GM18873 (cell line): Measurements from ENCODE around the gene AGRN.
"Not testable (repeated sequence)": the region's sequence is repeated elsewhere in the genome, so short reads cannot be mapped to it uniquely, and the experiment has no call there.

Experiments
- ATAC-seq: cut with Tn5 transposase; IDR thresholded peaks from one replicate; pipeline ENCODE4 v1.9.1; 2021; ENCODE audit warnings: mild to moderate bottlenecking, moderate library complexity, moderate number of reproducible peaks; ENCODE audit not compliant: unreplicated experiment, low FRiP score

The AGRN gene

DNA sequence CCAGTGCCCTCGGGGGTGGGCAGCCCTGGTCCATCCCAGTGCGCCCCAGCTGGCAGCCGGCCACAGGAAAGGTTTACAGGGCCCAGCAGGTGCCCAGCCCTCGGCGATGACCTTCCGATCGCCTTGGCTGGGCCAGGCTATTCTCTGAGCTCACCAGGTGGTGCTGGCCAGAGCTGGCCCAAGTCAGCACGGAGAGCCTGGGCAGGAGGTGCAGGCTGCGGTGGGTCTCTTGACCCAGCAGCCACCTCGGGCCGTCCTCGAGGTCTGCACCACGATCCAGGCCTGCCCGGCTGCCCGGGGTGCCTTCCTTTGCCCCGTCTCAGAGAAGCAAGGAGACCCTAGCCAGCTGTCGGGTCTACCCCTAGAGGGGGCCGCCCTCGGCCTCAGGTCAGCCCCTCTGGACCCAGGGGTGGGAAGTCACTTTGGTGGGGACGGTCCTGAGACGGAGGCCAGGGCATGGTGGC lies 38.4 kb upstream of the AGRN start:
- ATAC-seq = no peak

DNA sequence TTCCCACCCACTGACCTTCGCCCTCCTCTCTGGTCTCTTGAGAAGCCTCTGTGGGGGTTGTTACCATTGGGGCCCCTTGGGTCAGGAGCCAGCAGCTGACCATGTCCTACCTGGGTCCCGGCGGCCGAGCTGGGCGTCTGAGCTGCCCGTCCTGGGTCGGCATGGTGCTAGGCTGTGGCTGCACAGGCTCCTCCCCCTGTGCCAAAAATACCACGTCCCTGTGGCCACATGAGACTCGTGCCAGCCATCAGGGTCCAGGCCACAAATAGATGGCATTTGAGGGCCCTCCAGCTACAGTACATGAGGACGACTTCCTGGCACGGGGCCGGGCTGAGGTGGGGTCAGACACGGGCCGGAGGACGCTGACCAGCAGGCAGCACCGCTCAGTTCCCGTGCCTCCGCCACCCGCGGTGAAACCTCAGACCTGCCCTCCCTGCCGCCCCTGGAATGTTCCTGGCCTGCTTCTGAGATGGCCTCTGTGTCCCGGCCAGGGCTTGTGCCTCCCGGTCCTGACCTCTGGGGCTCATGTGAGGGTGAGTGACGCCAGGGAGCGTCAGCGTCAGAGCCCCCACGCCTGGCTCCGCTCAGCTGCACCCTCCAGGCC lies 37.9 kb upstream of the AGRN start, which contains the start of gene PERM1:
PERM1 (minus strand) TSS at position 139 of the 604 bp plus-strand sequence. CDS start 1,064 bp downstream, outside the sequence.
- no peak for ATAC-seq

DNA sequence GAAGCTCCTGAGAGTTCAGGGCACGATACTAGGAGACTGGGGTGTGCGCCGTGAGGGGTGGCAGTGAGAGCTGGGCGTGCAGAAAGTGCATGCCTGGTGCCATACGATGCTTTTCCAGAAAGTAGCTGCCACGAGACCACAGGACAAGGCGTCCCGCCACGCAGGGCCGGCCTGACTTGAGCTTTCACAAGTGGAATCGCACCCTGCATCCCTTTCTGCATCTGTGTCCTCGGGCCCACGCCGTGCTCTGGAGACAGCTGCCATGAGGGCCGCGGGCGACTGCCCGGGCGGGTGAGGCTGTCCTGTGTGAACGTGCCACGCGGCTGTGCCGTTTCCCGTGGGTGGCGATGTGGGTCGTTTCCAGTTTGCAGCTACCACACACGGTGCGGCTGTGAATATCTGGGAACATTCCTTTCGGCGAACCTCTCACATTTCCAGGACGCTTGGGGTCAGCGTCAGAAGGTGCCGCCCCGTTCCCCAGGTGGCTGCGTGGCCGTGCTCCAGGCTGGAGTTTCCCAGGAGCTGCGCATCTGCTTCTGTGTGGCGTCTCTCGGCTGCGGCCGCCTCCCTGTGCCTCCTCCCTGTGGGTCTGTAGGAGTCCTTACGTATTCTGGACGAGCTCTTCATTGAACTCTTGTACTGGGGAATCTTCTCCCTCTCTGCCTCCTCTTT lies 37.0 kb upstream of the AGRN start:
- no peak for ATAC-seq

DNA sequence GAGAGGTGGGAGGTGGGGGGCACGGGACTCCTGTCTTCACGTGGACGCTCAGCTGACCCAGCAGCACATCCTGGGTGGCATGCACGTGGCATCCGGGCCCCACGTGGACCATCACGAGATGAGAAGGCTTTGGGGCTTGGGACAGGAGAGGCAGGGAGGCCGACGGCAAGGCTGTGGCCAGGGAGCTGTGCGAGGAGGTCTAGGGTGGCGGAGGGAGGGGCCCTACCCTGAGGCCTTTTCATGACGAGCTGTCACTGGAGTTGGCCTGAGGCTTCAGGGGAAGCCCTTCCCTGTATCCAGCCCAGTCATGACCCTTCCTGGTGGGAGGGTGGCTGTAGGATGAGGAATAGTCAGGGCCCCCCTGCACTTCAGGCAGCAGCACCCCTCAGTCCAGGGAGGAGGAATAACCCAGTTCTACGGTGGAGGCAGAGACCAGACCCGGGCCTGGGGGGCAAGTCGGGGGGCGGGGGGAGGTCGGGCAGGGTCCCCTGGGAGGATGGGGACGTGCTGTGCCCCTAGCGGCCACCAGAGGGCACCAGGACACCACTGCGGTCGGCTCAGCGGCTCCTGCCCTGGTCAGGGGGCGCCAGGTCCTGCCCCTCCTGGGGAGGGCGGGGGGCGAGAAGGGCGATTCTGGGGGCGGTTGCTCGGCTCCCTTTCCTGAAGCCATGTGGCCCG lies 36.0 kb upstream of the AGRN start:
- no peak for ATAC-seq

DNA sequence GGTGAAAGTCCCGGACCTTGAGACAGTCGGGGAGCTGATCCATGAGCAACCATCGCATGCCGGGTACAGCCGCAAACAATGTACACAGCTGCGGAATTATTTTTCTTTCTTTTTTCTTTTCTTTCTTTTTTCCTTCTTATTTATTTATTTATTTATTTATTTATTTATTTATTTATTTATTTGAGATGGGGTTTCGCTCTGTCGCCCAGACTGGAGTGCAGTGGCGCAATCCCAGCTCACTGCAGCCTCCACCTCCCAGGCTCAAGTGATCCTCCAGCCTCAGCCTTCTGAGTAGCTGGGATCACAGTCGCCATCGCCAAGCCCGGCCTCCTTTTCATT lies 35.5 kb upstream of the AGRN start:
- ATAC-seq = no peak

DNA sequence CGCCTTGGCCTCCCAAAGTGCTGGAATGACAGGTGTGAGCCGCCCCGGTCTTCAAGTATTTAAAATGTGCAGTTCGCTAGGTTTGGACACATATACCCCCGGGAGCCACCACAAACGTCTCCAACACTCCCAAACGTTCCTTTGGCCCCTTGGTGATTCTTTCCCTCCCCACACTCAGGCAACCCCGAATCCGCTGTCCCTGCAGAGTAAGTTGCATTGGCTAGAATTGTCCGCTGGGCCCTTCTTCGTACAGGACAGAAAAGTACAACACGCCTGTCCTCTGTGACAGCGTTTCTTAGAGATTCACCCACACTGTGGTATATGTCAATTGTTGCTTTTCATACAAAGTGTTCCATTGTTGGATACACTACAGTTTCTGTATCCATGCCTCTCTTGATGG lies 34.8 kb upstream of the AGRN start:
- no peak for ATAC-seq

DNA sequence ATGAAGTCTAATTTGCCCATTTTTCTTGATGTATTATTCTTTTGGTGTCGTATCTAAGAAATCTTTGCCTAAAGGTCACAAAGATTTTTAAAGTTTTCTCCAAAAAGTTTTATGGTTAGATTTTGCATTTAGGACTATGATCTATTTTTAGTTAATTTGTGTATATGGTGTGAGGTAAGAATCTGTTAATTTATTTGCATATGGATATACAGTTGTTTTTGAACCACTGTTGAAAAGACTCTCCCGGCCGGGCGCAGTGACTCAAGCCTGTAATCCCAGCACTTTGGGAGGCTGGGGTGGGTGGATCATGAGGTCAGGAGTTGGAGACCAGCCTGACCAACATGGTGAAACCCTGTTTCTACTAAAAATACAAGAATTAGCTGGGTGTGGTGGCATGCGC lies 31.9 kb upstream of the AGRN start:
- ATAC-seq = not testable (repeated sequence)

DNA sequence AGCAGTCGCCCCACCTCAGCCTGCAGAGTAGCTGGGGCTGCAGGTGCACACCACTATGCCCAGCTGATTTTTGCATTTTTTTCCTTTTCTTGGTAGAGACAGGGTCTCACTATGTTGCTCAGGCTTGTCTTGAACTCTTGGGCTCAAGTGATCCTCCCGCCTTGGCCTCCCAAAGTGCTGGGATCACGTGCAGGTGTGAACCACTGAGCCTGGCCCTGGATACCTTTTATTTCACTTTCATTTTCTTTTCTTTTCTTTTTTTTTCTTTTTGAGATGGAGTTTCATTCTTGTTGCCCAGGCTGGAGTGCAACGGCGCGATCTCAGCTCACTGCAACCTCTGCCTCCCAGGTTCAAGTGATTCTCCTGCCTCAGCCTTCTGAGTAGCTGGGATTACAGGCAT lies 28.6 kb upstream of the AGRN start:
- ATAC-seq = not testable (repeated sequence)

DNA sequence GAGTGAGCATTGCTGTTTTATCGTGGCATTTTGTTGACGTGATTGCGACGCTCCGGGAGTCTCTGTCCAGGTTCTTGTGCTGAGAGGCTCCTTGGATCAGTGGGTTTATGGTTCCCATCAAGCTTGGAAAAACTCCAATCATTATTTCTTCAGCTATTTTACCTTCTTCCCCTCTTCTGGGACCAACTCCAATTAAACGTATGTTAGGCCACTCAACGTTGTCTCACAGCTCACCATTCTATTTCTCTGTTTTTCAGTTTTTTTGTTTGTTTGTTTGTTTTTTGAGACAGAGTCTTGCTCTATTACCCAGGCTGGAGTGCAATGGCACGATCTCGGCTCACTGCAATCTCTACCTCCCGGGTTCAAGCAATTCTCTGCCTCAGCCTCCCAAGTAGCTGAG lies 28.0 kb upstream of the AGRN start:
- ATAC-seq = no peak

DNA sequence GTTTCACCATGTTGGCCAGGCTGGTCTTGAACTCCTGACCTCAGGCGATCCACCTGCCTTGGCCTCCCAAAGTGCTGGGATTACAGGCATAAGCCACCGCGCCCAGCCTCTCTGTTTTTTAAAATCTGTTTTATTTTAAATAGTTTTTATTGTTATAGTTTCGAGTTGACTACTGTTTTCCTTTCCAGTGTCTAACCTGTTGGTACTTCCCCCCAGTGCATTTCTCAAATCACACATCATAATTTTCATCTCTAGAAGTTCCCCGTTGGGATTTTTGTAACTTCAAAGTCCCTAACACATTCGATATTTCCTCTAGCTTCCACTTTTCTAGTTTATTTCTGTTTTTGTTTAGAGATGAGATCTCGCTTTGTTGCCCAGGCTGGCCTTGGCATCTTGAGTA lies 27.6 kb upstream of the AGRN start:
- ATAC-seq = no peak

DNA sequence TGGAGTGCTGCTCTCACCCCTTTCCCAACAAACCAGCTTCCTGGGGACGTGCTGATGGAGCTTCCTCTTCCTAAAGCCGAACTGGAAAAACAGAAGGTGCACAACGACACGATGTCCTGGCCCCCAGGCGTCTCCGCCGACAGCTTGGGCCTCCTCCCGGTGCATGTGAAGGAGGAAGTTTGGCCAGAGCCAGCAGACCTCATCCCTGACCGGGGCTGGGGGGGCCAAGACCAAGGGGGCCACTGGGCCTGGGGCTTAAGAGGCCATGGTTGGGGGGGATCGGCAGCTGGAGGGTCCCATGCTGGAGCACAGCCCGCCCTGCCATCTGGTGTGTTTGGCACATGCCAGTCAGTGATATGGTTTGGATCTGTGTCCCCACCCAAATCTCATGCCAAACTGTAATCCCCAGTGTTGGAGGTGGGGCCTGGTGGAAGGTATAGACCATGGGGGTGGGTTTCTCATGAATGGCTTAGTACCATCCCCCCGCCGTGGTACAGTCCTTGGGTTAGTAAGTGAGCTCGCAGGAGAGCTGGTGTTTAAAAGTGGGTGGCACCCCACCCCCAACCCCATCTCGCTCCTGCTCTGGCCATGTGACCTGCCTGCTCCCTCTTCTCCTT lies 26.4 kb upstream of the AGRN start:
- ATAC-seq = no peak

DNA sequence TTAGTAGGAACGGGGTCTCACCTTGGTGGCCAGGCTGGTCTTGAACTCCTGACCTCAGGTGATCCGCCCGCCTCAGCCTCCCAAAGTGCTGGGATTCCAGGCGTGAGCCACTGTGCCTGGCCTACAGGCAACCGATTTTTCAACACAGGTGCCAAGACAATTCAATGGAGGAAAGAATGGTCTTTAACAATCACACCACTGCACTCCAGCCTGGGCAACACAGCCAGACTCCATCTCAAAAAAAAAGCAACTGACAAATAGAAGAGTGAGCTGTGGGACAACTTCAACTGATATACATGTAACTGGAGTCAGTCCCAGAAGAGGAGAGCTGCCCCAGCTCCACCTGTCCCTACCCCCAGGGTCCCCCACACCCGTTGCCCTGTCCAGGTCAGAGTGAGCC lies 25.4 kb upstream of the AGRN start:
- not testable (repeated sequence) for ATAC-seq

DNA sequence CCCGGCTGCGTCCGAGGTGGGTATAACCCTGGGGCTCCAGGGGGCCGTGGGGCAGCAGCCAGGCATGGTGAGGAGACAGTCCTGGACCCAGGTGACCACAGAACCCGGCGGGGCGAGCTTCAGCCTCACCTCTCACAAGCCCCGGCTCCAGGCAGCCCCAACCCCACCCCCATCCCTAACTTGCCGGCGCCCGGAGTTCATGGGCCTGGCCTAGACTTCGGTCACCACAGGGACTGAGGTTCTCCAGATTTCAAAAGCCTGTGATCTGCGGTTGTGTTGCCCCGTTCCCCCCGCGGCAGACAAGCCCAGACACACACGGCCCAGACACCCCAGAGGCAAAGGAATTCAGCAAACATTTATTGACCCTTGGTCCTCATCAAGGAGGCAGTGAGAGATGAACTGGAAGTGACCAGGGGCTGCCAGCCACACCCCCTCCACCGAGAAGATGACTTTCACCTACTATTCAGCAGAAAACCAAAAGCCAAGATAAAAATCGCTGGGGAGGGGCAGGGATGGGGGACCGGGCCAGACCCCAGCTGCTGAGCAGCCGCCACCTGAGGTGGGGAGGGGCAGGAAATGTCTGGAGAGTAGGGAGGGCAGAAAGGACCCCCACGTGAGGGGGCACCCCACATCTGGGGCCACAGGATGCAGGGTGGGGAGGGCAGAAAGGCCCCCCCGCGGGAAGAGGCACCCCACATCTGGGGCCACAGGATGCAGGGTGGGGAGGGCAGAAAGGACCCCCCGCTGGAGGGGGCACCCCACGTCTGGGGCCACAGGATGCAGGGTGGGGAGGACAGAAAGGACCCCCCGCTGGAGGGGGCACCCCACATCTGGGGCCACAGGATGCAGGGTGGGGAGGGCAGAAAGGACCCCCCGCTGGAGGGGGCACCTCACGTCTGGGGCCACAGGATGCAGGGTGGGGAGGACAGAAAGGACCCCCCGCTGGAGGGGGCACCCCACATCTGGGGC lies 24.0 kb upstream of the AGRN start:
- no peak for ATAC-seq

DNA sequence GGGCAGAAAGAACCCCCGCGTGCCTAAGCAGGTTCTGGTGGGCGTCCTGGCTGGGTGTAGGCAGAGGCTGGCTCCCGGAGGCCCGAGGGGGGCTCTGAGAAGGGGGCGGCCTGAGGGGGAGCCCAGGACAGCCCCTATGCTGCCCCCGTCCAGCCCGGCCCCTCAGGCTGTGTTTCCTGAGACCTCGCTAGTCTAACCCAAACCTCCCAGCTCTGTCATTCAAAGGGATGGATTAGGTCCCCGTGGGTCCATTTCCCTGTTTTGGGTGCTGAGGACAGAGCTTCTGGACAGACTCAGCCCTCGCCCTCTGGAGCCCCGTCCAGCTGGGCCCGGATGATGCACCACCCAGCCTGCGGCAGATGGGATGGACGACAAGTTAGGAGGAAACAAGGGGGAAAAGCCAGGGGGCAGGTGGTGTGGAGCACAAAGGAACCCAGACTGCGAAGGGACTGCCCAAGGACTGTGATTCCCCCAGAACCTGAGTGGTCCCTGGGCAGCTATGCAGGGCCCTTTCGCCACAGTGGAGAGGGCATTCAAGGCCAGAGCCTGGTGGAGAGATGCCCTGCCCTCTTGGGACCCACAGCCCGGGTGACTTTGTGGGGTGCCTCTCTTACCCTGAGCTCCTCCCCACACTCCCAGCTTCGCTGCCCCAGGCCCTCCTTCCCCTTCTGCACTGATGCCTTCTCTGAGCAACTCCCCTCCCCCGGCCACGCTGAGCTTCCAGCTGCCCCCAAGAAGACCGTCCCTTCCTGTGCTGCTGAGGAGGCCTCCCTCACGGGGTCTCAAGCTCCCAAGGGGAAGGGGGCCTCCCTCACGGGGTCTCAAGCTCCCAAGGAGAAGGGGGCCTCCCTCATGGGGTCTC lies 22.8 kb upstream of the AGRN start:
- ATAC-seq = no peak

DNA sequence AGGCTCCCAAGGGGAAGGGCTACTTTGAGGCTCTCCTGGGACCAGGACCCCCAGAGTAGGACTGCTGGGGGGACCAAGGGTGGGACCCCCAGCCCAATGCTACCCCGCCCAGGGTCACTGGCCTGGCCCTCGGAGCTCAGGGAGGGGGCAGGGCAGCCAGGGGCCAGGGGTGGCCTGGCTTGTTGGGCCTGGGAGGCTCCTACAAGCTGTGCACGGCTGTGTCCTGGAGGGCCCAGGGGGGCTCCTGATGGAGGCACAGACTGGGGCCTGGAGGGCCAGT lies 22.3 kb upstream of the AGRN start:
- ATAC-seq = no peak

DNA sequence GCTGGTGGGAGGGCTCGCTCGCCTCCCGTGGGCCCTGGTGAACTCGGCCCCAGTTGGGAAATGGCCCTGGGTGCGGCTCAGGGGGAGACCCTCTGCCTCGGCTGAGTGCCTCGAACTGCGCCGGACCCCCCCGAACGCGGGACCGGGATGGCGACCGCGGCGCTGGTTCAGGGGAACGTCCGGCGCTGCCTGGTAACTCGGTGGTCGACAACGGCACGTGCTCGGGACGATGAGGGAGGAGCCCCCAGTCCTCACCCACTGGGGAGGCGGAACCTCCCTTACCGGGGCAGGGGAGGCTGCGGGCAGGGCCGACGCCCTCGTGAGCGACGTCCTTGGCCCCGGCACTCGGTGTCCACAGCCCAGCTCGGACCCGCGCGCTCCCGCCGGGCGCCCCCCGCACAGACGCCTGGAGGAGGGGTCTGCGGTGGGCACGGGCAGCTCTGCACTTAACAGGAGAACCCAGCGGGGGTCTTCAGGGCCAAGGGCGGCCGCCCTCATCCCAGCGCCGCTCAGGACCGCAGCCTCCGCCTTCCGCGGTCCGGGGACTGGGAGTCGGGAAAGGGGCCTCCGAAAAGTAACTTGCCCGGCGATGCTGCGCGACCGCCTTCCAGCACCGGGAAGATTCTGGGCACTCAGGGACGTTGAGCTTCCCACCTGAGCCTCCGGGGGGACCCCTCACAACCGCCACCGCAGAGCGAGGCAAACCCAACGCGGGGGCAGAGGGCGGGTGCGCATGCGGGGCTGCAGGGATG lies 21.8 kb upstream of the AGRN start:
- no peak for ATAC-seq

DNA sequence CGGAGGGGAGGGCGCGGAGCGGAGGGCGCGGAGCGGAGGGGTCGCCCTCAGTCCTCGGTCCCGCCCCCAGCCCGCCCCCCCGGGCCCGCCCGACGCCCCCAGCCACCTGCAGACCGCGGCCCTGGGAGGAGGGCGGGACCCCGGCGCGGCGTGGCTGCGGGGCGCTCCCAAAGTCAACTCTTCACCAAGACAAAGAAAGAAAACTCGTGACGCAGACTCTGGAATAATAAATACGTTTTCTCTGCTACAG lies 21.2 kb upstream of the AGRN start:
- ATAC-seq = no peak

DNA sequence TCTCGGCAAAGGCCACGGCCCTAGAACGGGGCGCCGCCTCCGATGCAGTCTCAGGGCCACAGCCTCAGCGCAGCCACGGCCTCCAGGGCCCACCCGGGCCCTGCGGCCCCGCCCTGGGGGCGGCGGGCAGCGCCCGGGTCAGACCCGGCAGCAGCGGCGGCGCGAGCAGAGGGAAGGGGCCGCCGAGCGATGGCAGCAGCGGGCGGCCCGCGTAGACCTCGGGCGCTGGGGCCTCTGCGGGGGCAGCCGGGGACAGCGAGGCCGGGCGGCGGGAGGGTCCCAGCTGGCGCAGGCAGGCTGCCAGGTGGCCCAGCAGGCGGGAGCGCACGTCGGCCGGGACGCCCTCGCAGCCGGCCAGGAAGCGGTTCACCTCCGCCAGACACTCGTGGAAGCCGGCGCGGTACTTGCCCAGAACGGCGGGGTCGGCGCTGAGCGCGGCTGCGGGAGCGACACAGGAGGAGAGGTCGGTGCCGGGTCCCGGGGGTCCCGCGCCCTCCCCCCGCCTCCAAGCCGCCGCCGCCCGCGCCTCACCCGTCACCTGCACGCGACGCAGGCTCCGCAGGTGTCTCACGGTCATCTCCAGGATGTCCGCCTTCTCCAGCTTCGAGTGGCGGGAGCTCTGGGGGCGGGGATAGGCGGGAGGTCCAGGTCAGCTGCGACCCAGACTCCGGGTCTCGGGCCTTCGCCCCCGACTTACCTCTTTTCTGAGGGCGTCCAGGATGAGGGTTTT lies 20.8 kb upstream of the AGRN start:
- ATAC-seq = no peak
